NB4 (cell line): Measurements from ENCODE around the gene ZNF423.

Source experiments
- POLR2A ChIP-seq: IDR thresholded peaks from 2 replicates; pipeline ENCODE4 v1.6.1; 2011; ENCODE audit warnings: mild to moderate bottlenecking; ENCODE audit not compliant: insufficient read length; ENCODE audit errors: extremely low read depth
- TF ChIP-seq, protein P1 (sequence below): IDR thresholded peaks from one replicate; pipeline ENCODE4 v1.5.1; 2012; ENCODE audit warnings: low read depth, low read length

DNA sequence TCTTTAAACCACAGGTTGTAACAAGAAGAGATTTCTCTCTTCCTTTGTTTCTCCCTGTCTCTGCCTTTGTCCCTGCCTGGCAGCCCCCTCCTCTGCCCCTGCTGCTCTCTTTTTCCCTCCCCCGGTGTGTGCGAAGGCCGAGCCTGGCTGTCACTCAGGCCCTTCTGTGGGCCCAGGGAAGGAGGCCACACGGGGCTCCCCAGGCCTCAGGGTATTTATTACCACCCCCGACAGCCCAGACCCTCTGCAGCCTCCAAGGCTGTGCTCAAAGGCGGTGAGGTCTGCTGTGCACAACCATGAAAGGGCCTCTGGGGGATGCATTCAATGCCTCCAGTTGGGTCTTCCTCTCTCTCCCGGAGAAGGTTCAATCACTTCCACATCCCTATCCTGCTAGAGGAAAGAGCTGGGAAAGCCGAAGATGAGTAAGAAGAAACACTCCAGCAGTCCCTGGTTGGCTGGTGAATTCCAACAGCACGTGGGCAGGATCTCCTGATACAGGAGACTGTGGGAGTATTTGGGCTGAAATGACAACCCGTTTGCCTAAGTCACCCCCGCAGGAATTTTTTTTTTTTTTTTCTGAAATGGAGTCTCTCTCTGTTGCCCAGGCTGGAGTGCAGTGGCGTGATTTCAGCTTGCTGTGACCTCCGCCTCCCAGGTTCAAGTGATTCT, 34.2 kb downstream of the ZNF423 start:
- TF ChIP-seq POLR2A = no peak
- TF ChIP-seq, protein P1, sequence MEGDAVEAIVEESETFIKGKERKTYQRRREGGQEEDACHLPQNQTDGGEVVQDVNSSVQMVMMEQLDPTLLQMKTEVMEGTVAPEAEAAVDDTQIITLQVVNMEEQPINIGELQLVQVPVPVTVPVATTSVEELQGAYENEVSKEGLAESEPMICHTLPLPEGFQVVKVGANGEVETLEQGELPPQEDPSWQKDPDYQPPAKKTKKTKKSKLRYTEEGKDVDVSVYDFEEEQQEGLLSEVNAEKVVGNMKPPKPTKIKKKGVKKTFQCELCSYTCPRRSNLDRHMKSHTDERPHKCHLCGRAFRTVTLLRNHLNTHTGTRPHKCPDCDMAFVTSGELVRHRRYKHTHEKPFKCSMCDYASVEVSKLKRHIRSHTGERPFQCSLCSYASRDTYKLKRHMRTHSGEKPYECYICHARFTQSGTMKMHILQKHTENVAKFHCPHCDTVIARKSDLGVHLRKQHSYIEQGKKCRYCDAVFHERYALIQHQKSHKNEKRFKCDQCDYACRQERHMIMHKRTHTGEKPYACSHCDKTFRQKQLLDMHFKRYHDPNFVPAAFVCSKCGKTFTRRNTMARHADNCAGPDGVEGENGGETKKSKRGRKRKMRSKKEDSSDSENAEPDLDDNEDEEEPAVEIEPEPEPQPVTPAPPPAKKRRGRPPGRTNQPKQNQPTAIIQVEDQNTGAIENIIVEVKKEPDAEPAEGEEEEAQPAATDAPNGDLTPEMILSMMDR = no peak
